HG03045 (cell line): ENCODE results near the gene RNF222.
A peak's percentile ranks its signal among the peaks of the same experiment; 100 is the strongest.
"Not testable (repeated sequence)": the region's sequence is repeated elsewhere in the genome, so short reads cannot be mapped to it uniquely, and the experiment has no call there.

Source experiments
- ATAC-seq: cut with Tn5 transposase; IDR thresholded peaks from one replicate; pipeline ENCODE4 v1.9.1; 2021; ENCODE audit warnings: mild to moderate bottlenecking, moderate library complexity; ENCODE audit not compliant: unreplicated experiment

Gene RNF222

DNA sequence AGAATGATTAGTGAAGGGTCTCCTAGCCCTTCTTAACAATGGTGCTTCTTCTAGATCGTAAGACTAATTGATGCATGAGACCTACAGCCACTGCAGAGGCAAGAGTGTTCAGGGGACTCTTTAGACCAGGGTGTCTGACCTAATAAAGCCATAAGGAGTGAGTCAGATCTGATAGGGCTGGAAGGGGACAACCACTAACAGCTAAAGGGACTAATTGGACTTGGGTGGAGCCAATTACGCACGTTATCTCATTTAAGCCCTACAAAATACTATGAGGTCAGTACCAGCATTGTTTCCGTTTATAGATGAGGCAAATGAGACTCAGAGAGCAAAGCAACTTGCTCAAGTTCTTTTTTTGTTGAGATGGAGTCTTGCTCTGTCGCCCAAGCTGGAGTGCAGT lies 14.5 kb upstream of the RNF222 start:
- ATAC-seq, result no peak

DNA sequence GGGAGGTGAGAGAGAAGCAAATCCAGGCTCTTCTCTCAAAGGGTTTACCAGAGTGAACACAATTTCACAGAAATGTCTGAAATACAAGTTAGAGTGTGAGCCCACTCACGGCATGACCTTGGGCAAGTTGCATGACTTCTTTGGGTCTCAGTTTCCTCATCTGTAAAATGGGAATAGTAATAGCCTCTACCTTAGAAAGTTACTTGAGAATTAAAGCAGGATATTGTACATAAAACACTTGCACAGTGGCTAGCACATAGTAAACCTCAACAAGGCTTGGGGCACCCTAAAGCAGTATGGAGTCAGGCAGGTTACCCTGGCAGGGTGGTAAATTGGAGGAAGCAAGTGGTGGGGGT lies 13.2 kb upstream of the RNF222 start:
- ATAC-seq, result no peak

GRCh38 chr17:8409966-8410882 lies 12.6 kb upstream of the RNF222 start:
- ATAC-seq, result no peak

DNA sequence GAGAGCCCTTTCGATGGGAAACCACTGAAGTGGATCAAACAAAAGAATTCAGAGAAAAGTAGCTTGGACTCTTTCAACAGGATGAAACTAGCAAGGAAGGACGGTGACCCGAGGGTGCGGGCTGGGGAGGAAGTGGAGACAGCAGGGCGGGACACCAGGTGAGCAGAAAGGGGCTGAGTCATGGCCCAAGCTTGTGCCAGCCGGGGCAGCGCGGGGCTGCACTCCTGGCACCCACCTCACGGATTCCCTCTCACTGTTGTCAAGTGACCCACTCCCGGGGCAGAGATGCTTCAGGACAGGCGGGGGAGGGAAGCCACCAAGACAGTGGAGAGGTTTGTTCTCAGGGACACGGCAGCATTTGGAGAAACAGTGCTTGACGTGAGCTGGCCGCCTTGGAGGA lies 10.7 kb upstream of the RNF222 start:
- no peak for ATAC-seq

- no peak for ATAC-seq
Measured at GRCh38 chr17:8406174-8406573, 8.5 kb upstream of the RNF222 start.

- no peak for ATAC-seq
Measured at GRCh38 chr17:8405499-8406016, 7.9 kb upstream of the RNF222 start.

DNA sequence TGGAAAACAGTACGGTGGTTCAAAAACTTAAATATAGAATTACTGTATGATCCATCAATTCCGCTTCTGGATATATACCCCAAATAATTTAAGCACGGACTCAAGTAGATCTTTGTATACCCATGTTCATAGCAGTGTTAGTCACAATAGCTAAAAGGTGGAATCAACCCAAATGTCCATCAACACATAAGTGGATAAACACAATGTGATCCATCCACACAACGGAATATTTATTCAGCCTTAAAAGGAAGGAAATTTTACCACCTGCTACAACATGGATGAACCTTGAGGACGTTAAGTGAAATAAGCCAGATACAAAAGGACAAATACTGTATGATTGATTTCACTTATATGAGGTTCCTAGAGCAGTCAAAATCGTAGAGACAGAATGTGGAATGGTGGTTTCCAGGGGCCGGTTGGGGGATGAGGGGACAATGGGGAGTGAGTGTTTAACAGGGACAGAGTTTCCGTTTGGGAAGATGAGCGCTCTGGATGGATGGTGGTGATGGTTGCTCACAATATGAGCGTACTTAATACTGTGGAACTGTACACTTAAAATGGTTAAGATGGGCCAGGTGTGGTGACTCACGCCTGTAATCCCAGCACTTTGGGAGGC lies 5.4 kb upstream of the RNF222 start:
- no peak for ATAC-seq

DNA sequence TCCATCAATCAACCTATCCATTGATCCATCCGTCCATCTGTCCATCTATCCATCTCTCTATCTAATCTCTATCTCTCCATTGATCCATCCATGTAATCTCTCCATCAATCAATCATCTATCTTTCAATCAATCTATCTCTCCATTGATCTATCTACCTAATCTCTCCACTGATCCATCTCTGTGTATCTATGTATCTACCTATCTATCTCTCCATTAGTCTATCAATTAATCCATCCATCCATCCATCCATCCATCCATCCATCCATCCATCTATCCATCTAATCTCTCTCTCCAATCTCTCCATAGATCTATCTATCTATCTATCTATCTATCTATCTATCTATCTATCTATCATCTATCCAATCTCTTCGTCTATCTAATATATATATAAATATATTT lies 3.5 kb upstream of the RNF222 start:
- no peak for ATAC-seq

GRCh38 chr17:8398980-8399379 lies 1.4 kb upstream of the RNF222 start:
- ATAC-seq, result no peak

DNA sequence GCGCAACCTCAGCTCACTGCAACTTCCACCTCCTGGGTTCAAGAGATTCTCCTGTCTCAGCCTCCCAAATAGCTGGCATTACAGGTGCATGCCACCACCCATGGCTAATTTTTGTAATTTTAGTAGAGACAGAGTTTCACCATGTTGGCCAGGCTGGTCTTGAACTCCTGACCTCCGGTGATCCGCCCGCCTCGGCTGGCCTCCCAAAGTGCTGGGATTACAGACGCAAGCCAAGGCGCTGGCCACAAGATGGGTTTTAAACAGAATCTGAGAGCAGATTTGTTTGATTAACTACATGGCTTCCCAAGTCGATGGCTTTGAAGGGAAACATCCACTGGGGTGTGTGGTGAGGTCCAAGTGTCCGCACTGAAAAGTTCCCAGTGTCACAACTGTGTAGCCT lies 3.1 kb downstream of the RNF222 start:
- not testable (repeated sequence) for ATAC-seq

DNA sequence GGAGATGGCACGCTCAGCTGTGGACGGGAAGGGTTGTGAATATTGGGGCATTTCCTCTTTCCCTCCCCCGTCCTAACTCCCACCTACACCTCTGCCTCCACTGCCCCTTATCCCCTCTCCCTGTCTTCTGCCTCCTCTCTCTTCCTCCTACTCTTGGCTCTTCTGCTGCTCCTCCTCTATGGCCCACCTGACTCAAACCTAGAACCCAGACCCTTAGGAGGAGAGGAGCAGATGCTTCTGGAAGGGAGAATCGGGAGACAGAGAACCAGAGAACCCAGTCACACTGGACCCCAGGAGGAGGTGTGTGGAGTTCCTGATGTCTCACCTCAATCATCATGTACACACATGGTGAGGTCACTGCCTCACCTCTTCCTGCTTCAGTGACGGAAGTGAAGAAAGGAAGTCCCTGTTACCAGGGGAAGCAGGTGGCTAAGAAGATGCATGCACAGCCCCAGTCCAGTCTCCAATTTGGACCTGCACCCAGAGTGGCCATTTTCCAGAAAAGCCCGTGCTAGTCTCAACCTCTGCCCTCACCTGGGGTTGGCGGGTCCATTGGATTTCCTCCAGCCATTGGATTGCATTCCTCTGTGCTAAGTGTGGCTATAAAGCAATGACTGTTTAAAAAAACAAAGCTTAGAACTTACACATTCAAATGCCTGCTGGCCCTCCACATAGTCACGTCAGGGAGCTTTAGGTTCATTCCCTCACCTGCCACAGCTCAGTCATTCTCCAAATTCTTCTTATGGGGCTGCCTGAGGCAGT lies 4.0 kb downstream of the RNF222 start:
- no peak for ATAC-seq

DNA sequence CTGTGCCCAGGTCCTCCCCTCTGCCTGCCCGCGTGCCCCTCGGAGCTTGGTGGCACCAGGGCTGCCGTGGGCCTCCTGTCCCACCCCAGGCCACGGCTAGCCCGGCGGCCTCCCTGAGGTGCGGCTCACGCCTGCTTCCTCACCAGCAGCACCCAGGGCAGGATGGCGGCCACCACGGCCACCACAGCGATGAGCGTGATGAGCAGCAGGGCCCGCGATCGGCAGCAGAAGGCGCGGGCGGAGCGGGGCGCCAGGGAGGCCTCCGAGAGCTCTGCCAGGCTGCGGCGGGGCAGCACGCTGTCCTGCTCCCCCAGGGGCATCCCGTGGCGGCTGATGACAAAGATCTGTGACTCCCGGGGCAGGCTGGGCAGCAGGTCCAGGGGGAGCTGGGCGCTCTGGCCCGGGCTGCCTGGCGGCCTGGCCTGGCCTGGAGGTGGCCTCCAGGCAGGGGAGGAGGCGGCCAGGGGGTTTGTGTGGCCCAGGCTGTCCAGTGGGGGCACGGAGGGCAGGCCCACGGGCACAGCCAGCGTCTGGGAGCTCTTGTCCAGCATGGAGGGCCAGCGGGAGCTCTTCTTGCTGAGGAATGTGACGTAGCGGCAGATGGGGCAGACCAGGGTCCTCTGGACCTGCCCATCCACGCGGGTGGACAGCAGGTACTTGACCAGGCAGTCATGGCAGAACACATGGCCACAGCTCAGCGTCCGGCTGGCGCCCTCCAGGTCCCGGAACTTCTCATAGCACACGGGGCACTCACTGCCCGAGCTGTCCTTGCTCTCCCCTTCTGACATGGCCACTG lies 4.8 kb downstream of the RNF222 start:
- ATAC-seq, result no peak

DNA sequence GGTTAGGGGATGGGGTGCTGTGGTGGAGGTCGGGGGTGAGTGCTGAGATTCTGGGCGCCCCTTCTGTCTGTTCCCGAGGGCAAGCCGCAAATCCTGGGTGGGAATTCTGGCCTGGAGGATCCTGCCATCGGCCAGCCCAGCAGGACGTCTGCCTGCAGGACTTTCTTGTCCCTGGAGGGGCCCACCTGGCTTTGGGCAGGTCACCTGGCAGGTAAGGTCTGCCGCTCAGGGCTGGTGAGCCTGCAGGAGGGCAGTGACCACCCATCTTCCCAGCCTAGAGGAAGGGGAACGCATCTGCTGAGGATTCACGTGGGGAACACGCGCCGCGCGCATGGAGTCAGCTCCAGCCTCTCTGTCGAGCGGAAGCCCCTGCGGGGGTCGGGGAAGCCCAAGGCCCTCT lies 5.4 kb downstream of the RNF222 start:
- ATAC-seq, result no peak

DNA sequence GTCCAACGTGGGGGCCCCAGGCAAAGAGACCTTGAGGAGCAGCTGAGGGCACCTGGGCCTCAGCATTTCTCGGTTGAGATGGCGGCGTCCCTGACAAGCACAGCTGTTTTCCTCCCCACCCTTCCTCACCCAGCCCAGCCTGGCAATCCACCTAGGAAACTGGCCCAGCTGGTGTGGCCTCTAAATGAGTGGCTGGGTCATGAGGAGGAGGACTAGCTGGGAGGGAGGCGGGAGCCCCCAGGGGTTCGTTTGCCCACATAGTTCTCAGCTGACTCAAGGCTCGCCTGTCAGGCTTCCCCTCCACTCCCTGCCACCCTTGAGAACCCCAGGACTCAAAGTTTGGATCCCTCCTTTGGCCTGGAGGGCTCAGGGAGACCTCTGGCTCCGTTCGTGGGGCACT lies 5.9 kb downstream of the RNF222 start:
- no peak for ATAC-seq

DNA sequence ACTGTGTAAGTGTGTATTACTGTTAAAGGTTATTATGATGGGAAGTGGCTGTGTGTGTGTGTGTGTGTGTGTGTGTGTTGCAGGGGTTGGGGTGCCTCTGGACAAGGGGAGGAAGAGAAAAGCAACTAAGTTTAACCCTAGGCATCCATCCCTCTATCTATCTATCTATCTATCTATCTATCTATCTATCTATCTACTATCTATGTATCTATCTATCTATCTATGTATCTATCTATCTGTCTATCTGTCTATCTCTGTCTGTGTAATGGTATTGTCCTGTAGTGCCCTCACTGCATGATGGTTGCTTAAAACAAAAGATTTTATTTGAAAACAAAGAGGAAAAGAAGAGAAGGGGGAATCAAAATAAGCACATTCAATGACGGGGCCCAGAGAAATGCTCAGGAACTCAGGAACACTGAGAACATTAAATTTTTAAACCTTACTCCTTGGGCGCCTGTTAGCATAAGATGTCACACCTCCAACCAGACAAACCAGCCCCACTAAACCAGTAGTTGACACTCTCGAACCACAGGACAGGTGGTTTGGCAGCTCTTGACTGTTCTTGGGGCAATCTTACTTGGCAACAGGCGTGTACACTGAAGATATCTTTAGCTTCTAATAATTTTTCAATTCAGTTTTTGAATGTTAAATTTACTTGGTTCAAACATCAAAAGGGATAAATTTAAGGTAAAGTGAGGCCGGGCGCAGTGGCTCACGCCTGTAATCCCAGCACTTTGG lies 9.5 kb downstream of the RNF222 start:
- ATAC-seq, result no peak

DNA sequence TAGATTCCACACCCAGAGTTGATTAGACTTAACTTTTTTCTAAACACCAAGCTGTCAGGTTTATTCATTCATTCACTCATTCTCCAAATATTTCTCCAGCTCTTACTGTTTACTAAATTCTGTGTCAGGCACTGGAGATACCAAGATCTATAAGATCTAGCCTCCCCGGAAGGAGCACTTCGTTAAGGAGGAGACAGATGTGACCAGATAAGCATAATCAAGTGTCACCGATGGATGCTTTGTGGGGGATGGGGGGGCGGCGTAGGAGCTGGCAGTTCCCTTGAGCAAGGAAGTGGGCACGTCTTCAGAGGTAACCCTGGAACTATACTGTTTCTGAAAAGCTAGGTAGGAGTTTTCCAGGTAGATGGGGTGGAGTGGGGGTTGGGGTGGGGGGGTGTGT lies 10.8 kb downstream of the RNF222 start:
- ATAC-seq, result no peak

GRCh38 chr17:8384801-8385378 lies 12.7 kb downstream of the RNF222 start:
- ATAC-seq, result no peak

DNA sequence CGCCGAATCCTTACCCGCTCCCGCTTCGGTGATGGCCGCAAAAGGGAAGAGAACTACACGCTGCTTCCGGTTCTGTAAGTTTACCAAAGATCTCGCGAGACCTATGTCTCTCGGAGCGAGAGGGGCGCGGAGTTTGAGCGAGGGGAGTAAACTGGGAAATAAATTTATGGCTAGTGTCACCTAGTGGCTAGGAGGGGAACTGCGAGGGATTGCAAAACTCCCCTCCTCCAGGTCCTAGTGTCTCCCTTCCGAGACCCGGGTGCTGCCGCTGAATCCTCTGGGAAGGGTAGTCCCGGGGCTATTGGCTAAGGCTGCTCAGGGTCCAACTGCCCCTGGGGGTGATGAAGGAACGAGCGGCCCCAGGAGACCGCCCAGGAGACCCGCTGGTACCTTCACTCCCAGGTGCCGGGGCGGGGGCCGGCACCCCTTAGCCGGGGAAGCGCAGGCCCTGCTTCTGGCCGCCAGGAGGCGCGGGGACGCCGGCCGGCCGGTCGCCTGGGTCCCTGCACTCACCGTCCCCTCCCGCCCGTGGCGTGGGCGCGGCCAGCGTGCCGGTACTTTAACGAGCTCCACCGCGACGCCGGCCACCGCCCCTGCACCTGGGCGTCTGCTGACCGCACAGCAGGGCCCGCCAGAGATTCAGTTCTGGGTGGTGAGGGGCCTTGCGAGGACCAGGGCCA lies 14.3 kb downstream of the RNF222 start, which contains the start of gene RPL26:
RPL26 (minus strand) TSS at position 51 of the 680 bp plus-strand sequence. CDS start 883 bp downstream, outside the sequence.
- ATAC-seq, result peak; percentile 87

DNA sequence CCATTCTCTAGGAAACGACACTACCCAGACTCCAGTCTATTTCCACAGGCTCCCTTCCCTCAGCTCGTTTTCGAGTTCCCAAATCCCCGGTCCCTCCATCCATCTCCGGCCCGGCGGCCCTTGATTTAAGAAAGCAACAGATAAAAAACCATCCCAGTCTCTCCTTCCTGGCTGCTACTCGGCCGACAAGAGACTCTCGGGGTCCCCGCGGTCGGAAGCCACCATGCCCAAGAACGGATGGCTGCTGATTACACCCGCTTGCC lies 14.8 kb downstream of the RNF222 start:
- peak; percentile 5 for ATAC-seq
